ENCODE data around the gene RIPPLY3. TPM values are rescaled to one million over a fixed set of nuclear protein-coding genes. Genes with fewer than 3 reads are reported as not detected.
A peak's percentile ranks its signal among the peaks of the same experiment; 100 is the strongest.
"Not testable (repeated sequence)": the region's sequence is repeated elsewhere in the genome, so short reads cannot be mapped to it uniquely, and the experiment has no call there.

RIPPLY3 gene
- total and polyA plus RNA-seq, 7 experiments from 2014 or later, result not detected

- H3K9me3 Mint-ChIP-seq; H3K9me3 ChIP-seq (ENCODE audit: control insufficient read depth in 2 of 3, low read length in 3 of 3); H3K27ac ChIP-seq (ENCODE audit: low read depth, low read length); DNase-seq; H3K27ac Mint-ChIP-seq; H3K4me3 Mint-ChIP-seq; ATAC-seq; H3K36me3 ChIP-seq (ENCODE audit: control insufficient read depth in 2 of 3, insufficient read depth in 3 of 3, low read length in 3 of 3); H3K4me1 ChIP-seq (ENCODE audit: control insufficient read depth in 2 of 2, insufficient read depth in 2 of 2, low read length in 2 of 2); CTCF ChIA-PET; H3K4me3 ChIP-seq (ENCODE audit: low read length); H3K27me3 ChIP-seq (ENCODE audit: control insufficient read depth in 2 of 2, insufficient read depth in 2 of 2, low read length in 2 of 2); H3K36me3 Mint-ChIP-seq: not testable (repeated sequence)
- POLR2A ChIA-PET, result interaction anchor here (0.6 kb wide), 1 partner anchor 12 kb away, joined by 5 read pairs; no protein-coding TSS in a partner anchor
- intact Hi-C loops (cut with micrococcal nuclease), result loop anchor here in 1 of 2 donors (10.0 kb wide), 1 partner anchor 369 kb away; no protein-coding TSS in a partner anchor
- Mint-ChIP-seq H3K4me1 (peaks cover 8 to 24% (median 20%) of the 10 kb centered on the region in 7 donors), H3K27me3 (peaks cover 1 to 31% (median 8%) of the 10 kb centered on the region in 5 donors)
Measured at GRCh38 chr21:37003917-37004316, 2.6 kb upstream of the RIPPLY3 start.

DNA sequence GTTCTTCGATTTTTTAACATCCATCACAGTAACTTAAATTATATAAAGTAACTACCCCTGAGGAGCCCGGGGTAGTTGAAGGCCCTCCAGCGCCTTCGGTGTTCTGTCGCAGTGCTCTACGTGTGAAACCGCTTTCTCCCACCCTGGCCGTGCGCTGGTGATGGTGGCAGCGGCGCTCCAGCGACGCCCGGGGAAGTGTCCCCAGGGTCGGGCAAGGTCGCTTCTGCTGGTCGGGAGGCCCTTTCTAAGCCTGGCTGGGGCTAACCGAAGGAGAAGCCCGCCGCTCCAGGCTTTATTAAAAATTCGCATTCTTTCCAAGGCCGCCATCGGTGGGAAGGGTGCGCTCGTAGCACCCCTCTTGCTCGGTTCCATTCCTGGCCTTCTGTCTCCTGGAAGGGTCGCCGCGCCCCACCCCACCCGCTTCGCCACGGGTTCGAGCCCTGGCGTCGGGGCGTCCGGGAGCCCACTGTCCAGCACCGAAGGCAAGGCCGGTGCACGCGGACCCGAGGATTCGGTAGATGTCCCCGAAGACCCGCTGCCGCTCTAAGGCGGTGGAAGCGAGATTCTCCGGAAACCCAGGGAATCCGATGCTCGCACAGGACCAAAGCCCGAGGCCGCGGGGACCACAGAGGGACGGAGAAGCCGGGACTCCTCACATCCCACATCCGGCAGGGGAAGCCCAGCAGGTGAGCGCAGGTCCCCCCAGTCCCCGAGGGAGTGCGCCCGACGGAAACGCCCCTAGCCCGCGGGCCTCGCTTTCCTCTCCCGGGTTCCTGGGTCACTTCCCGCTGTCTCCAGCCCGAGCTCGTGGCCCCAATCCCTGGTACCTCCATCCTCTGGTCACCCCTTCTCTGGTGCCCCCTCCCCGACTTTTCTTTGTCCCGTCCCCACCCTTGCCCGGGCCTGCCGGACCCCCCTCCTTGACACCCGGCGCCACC, 685 bp upstream of the RIPPLY3 start:
- ChIA-PET POLR2A (interaction anchor here (0.7 to 0.9 kb wide), 3 partner anchors 16 to 67 kb away, joined by 3 to 4 read pairs (median 3); no protein-coding TSS in a partner anchor), CTCF (interaction anchor here (0.7 kb wide), 1 partner anchor 18 kb away, joined by 6 read pairs; no protein-coding TSS in a partner anchor)
- Histone ChIP-seq H3K36me3 (ENCODE audit: control insufficient read depth in 2 of 3, insufficient read depth in 3 of 3, low read length in 3 of 3) (no peaks in the 10 kb centered on the region), H3K27ac (ENCODE audit: low read depth, low read length) (no peak overlapping the region), H3K9me3 (ENCODE audit: control insufficient read depth in 2 of 3, low read length in 3 of 3) (no peaks in the 10 kb centered on the region), H3K4me1 (ENCODE audit: control insufficient read depth in 2 of 2, insufficient read depth in 2 of 2, low read length in 2 of 2) (peaks cover 4 to 10% of the 10 kb centered on the region in 2 donors), H3K27me3 (ENCODE audit: control insufficient read depth in 2 of 2, insufficient read depth in 2 of 2, low read length in 2 of 2) (no peaks in the 10 kb centered on the region), H3K4me3 (ENCODE audit: low read length) (no peak overlapping the region)
- Mint-ChIP-seq H3K27ac (no peak overlapping the region), H3K36me3 (no peaks in the 10 kb centered on the region), H3K4me3 (peak overlapping the region in 7 of 10 donors; percentile 17 to 77 (median 34)), H3K27me3 (peaks cover 19 to 47% (median 25%) of the 10 kb centered on the region in 5 donors), H3K9me3 (no peaks in the 10 kb centered on the region), H3K4me1 (peaks cover 8 to 29% (median 23%) of the 10 kb centered on the region in 7 donors)
- DNase-seq (no peak), ATAC-seq (no peak)
- intact Hi-C loops (cut with micrococcal nuclease), result loop anchor here (5.0 to 10.0 kb wide), 3 partner anchors 39 to 371 kb away; partner anchors contain the start of genes HLCS (in 1 of the 2), PIGP (in 1 of the 2) and TTC3 (in 1 of the 2)

DNA sequence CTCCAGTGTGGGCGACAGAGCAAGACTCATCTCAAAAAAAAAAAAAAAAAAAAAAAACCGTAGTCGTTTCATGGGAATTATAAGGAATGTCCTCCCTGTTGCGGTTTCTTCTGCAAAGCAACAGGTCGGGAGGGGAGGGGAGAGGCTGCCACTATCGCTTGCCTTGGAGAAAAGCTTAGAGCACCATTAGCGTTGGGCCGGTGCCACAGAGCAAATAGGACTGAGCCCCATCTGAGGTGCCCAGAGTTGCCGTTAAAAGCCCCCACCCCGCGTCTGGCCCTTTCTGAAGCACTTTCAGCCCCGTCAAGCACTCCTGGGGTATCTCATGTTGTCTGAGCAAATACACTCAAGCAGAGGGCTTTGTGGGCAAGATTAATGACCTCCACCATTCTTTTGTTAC, 2.2 kb downstream of the RIPPLY3 start:
- no peak for ATAC-seq
- Histone ChIP-seq H3K27me3 (ENCODE audit: control insufficient read depth in 2 of 2, insufficient read depth in 2 of 2, low read length in 2 of 2) (no peaks in the 10 kb centered on the region), H3K36me3 (ENCODE audit: control insufficient read depth in 2 of 3, insufficient read depth in 3 of 3, low read length in 3 of 3) (no peaks in the 10 kb centered on the region), H3K27ac (ENCODE audit: low read depth, low read length) (no peak overlapping the region), H3K4me3 (ENCODE audit: low read length) (no peak overlapping the region), H3K4me1 (ENCODE audit: control insufficient read depth in 2 of 2, insufficient read depth in 2 of 2, low read length in 2 of 2) (peaks cover 4 to 7% of the 10 kb centered on the region in 2 donors), H3K9me3 (ENCODE audit: control insufficient read depth in 2 of 3, low read length in 3 of 3) (no peaks in the 10 kb centered on the region)
- no peaks in the 10 kb centered on the region for H3K36me3 Mint-ChIP-seq
- no peaks in the 10 kb centered on the region for H3K9me3 Mint-ChIP-seq
- intact Hi-C loops (cut with micrococcal nuclease), result loop anchor here (1.0 to 10.0 kb wide), 5 partner anchors 41 to 378 kb away; partner anchors contain the start of genes HLCS (in 1 of the 2), PIGP (in 1 of the 2) and TTC3 (in 1 of the 2)
- H3K4me1 Mint-ChIP-seq, result peaks cover 0 to 19% (median 16%) of the 10 kb centered on the region in 7 donors
- peak overlapping the region in 2 of 10 donors; percentile 11 to 20 for H3K4me3 Mint-ChIP-seq
- POLR2A ChIA-PET, result interaction anchor here (0.7 to 0.8 kb wide), 2 partner anchors 26 to 51 kb away, joined by 3 read pairs; no protein-coding TSS in a partner anchor
- CTCF ChIA-PET, result no interaction called here
- DNase-seq, result no peak
- H3K27ac Mint-ChIP-seq, result no peak overlapping the region
- peaks cover 34 to 49% (median 42%) of the 10 kb centered on the region in 5 donors for H3K27me3 Mint-ChIP-seq

GRCh38 chr21:37009740-37010341, 3.3 kb downstream of the RIPPLY3 start:
- ATAC-seq (peak; percentile 94), DNase-seq (peak; percentile 42 to 77 (median 71))
- H3K4me3 ChIP-seq (ENCODE audit: low read length), result no peak overlapping the region
- Mint-ChIP-seq H3K27ac (no peak overlapping the region), H3K36me3 (no peaks in the 10 kb centered on the region), H3K9me3 (no peaks in the 10 kb centered on the region), H3K4me3 (peak overlapping the region; percentile 45 to 80 (median 69)), H3K4me1 (peaks cover 0 to 19% (median 16%) of the 10 kb centered on the region in 7 donors), H3K27me3 (peaks cover 43 to 51% (median 47%) of the 10 kb centered on the region in 5 donors)
- no peak overlapping the region for H3K27ac ChIP-seq (ENCODE audit: low read depth, low read length)
- no peaks in the 10 kb centered on the region for H3K27me3 ChIP-seq (ENCODE audit: control insufficient read depth in 2 of 2, insufficient read depth in 2 of 2, low read length in 2 of 2)
- H3K36me3 ChIP-seq (ENCODE audit: control insufficient read depth in 2 of 3, insufficient read depth in 3 of 3, low read length in 3 of 3), result no peaks in the 10 kb centered on the region
- no peaks in the 10 kb centered on the region for H3K9me3 ChIP-seq (ENCODE audit: control insufficient read depth in 2 of 3, low read length in 3 of 3)
- H3K4me1 ChIP-seq (ENCODE audit: control insufficient read depth in 2 of 2, insufficient read depth in 2 of 2, low read length in 2 of 2), result peaks cover 4 to 7% of the 10 kb centered on the region in 2 donors
- intact Hi-C loops (cut with micrococcal nuclease), result loop anchor here (1.0 to 10.0 kb wide), 11 partner anchors 21 to 506 kb away; partner anchors contain the start of genes HLCS (in 2 of the 2), PIGP (in 1 of the 2) and TTC3 (in 1 of the 2)
- ChIA-PET CTCF (interaction anchor here (0.6 to 1.2 kb wide), 7 partner anchors 9 to 379 kb away, joined by 3 to 5 read pairs (median 4); no protein-coding TSS in a partner anchor), POLR2A (interaction anchor here (0.6 kb wide), 2 partner anchors 18 to 127 kb away, joined by 3 to 4 read pairs; no protein-coding TSS in a partner anchor)

DNA sequence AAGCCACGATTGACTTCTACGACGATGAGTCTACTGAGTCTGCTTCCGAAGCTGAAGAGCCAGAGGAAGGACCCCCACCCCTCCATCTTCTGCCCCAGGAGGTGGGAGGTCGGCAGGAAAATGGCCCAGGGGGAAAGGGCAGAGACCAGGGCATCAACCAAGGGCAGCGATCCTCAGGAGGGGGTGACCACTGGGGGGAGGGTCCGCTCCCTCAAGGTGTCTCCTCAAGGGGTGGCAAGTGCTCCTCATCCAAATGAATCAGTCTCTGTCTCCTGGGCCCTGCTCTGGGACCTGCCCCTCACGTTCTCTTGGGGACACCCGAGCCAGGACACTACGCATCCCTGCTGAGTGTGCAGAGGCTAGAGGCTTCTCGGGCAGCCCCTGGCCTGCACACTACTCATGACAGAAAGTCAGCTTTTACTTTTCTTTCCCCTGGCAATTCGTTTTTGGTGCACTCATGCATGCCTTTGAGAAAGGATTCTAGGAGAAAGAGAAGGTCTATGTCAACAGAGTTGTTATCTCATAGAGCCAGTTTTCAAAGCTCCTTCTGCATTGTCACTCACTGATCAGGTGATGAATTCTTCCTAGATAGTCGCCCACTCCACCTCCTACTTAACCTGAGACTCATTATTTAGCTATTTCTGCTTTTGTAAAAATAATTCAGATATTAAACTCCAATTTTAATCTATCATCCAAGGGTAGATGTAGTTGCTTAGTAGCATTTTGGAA, 11.6 kb downstream of the RIPPLY3 start:
- ATAC-seq (no peak), DNase-seq (no peak)
- Histone ChIP-seq H3K27ac (ENCODE audit: low read depth, low read length) (no peak overlapping the region), H3K4me3 (ENCODE audit: low read length) (no peak overlapping the region), H3K27me3 (ENCODE audit: control insufficient read depth in 2 of 2, insufficient read depth in 2 of 2, low read length in 2 of 2) (no peaks in the 10 kb centered on the region), H3K9me3 (ENCODE audit: control insufficient read depth in 2 of 3, low read length in 3 of 3) (no peaks in the 10 kb centered on the region), H3K4me1 (ENCODE audit: control insufficient read depth in 2 of 2, insufficient read depth in 2 of 2, low read length in 2 of 2) (no peaks in the 10 kb centered on the region), H3K36me3 (ENCODE audit: control insufficient read depth in 2 of 3, insufficient read depth in 3 of 3, low read length in 3 of 3) (no peaks in the 10 kb centered on the region)
- Mint-ChIP-seq H3K27me3 (peaks cover 5 to 20% (median 12%) of the 10 kb centered on the region in 5 donors), H3K27ac (no peak overlapping the region), H3K4me3 (no peak overlapping the region), H3K4me1 (no peaks in the 10 kb centered on the region), H3K9me3 (no peaks in the 10 kb centered on the region), H3K36me3 (no peaks in the 10 kb centered on the region)
- ChIA-PET CTCF (interaction anchor here (0.7 kb wide), 1 partner anchor 8 kb away, joined by 4 read pairs; no protein-coding TSS in a partner anchor), POLR2A (no interaction called here)
- intact Hi-C loops (cut with micrococcal nuclease), result loop anchor here in 1 of 2 donors (10.0 kb wide), 1 partner anchor 513 kb away; no protein-coding TSS in a partner anchor
